NCI-H526 (cell line): ENCODE data around the gene ARHGAP31.
A peak's percentile ranks its signal among the peaks of the same experiment; 100 is the strongest.
"Not testable (repeated sequence)": the region's sequence is repeated elsewhere in the genome, so short reads cannot be mapped to it uniquely, and the experiment has no call there.

ENCODE experiments used
- DNase-seq, 2 experiments: peaks; one replicate each; lab custom pipeline; 2025; lab: John Stamatoyannopoulos, UW

The ARHGAP31 gene

GRCh38 chr3:119319311-119319710 lies 25.1 kb downstream of the ARHGAP31 start:
- DNase-seq = no peak

DNA sequence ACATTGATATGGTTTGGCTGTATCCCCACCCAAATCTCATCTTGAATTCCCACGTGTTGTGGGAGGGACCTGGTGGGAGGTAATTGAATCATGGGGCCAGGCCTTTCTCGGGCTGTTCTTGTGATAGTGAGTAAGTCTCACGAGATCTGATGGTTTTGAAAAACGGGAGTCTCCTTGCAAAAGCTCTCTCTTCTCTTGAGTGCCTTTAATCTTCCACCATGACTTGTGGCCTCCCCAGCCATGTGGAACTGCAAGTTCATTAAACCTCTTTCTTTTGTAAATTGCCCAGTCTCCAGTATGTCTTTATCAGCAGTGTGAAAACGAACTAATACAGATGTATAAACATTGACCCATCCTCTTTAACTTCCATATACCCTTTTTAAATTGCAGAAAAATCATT lies 26.6 kb downstream of the ARHGAP31 start:
- not testable (repeated sequence) for DNase-seq

DNA sequence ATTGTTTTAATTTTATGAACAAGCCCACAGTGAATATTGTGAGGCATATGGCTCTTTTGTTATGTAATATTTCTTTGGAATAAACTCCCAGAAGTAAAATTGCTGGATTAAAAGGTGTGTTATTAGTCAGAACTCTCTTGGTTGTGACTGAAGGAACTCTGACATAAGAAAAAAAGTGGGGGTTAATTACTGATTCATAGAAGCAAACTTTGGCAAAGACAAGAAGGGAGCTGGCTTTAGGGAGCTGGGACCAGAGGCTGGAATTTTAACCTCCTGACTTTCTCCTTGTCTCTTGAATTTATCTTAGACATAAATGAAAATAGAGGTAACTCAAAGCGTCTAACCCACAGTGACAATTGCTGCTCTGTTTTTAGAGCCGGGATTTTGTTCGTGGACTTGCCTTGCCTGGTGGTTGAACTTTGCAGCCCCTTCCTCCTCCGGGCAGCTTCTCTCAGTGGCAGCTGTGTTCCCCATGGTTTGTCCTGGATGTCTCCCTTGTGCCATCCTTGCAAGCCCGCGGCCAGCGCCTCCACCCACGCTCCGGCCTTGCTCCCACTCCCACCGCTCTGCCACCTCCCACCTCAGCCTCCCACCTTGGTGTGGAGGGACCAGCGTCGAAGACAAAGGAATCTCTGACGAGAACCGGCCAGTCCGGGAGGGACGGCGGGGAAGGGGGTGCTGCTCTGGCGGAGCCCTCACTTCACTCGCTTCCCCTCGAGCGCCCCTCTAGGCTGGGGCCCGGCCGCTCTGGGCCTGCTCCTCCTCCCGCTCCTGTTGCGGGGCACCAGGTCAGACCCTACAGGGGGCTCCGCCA lies 28.0 kb downstream of the ARHGAP31 start:
- DNase-seq = peak in 1 of 2 experiments; percentile 54

DNA sequence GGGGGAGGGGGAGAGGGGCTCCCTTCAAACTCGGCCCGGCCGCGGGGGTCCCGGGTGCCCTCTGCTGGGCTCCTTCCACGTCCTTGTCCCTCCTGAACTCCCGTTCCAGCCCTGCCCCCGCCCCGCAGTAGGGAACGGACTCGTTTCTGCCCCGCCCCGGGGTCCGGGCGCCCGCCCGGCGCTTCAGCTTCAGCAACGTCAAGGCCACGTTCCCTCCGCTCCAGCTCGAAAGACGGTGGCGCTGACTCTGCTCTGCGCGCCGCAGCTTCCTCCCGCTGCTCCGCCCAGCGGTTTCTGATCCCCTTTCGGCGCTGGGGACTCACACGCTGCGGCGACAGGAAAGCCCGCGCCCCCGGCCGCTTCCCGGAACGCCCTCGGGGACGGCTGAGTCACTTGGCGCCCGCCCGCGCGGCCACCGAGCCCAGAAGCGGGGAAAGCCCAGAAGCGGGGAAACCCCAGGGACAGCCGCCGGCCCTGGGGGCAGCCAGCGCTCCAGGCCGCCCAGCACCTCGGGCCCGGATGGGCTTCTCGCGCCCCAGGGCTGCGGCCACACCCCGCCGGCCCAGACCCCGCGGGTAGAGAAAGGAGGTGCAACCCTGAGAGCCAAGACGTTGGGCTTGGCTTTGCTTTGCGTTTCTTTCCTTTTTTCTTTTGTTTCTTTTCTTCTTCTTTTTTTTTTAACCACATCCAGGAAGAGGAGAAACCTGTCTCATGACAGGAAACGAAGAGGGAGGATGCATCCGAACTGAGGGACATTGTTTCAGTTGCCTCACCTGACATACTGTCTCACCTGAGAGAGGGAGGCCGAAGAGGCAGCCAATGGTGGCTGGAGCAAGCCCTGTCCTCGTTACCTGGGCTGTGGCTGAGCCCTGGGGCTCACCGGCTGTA lies 28.9 kb downstream of the ARHGAP31 start:
- DNase-seq = peak; percentile 26 to 71

- no peak for DNase-seq
These were observed 29.5 kb downstream of the ARHGAP31 start for GRCh38 chr3:119323723-119324085.

DNA sequence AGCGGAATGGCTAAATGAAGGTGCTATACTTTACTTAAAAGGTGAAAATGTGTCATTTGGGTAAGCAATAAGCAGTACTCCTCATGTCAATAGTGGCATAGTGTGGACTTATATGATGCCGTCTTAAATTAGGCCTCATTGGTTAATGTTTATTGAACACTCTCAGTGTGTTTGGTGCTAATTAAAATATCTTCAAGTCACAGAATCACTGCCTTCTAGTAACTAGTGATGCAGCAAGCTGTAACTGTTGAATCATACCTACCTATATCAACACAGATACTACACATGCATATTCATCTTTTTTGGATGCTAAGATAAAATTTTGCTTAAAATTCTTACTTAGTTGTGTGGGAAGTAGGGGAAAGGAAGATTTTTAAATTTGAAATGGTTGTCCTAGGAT lies 30.7 kb downstream of the ARHGAP31 start:
- no peak for DNase-seq

DNA sequence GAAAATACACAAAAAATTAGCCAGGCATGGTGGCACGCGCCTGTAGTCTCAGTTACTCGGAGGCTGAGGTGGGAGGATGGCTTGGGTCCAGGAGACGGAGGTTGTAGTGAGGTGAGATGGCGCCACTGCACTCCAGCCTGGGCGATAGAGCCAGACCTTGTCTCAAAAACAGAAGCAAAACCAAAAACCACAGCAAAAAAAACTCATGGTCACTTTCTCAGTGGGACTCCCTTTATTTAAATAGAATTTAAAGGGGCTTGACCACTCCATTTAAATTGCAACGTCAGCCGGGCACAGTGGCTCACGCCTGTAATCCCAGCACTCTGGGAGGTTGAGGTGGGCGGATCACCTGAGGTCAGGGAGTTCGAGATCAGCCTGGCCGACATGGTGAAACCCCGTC lies 32.8 kb downstream of the ARHGAP31 start:
- DNase-seq = no peak

DNA sequence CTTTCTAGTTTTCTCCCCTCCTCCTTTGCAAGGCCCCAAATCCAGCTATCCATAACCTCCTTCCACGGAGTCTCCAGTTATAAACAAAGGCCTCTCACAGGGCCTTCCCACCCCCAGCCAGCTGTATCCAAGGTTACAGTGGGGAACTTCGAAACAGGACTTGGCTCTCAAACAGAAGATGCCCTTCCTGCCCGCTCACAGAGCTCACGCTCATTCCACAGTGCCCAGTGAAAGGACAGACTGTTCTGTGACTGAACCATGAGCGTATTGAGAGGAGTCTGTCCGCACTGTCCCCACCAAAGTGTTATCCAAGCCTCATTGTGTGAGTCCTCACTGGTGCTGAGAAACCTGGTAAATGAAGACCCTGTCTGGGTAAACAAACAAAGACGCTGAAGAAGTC lies 35.4 kb downstream of the ARHGAP31 start:
- DNase-seq = no peak

- no peak for DNase-seq
These were observed 36.0 kb downstream of the ARHGAP31 start for GRCh38 chr3:119330181-119330580.

GRCh38 chr3:119330858-119331257 lies 36.7 kb downstream of the ARHGAP31 start:
- no peak for DNase-seq

GRCh38 chr3:119331661-119332060 lies 37.5 kb downstream of the ARHGAP31 start:
- no peak for DNase-seq

- DNase-seq = no peak
These were observed 39.8 kb downstream of the ARHGAP31 start for GRCh38 chr3:119333773-119334509.

DNA sequence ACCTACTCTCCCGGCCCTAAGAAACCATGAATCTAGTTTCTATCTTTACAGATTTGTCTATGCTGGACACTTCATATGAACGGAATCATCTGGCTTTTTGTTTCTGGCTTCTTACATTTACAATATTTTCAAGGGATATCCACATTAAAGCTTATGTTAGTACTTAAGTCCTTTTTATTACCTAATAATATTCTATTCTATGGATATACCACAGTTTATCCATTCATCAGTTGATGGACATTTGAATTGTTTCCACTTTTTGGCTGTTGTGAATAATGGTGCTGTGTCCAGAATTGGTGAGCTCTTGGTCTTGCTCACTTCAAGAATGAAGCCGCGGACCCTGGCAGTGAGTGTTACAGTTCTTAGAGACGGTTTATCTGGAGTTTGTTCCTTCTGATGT lies 42.6 kb downstream of the ARHGAP31 start:
- DNase-seq = no peak

GRCh38 chr3:119337407-119337806 lies 43.2 kb downstream of the ARHGAP31 start:
- not testable (repeated sequence) for DNase-seq

DNA sequence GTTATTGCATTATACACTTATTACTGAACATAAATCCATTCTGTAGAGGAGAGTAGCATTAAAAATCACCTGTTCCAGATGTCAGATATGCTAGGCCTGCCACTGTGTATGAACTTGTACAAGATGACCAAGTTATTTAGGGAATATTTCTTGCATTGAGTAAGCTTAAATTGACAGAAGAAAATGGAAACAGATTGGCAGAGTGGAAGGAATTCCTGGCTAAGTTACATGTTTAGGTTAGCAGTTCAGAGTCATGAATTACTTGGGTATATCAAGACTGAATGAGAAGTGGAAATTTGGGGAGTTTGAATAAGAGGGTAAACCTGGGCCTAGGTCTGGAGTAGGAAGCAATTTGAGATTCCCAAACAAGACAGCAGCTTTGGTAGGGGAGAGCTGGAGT lies 44.6 kb downstream of the ARHGAP31 start:
- DNase-seq = no peak

DNA sequence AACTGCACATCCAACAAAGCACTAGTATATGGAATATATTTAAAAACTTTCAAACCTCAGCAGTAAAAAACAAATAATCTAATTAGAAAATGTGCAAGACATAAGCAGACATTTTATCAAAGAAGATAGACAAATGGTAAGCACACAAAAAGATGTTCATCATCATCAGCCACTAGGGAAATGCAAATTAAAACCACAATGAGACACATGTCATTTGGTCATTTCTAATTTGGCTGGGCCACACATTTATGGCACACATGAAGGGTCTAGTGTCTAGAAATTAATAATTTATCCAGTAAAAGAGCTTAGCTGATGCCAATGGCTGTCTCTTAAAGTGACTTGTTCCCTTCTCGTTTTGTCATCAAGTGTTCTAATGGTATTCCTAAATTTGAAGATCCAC lies 45.8 kb downstream of the ARHGAP31 start:
- DNase-seq = no peak

- no peak for DNase-seq
These were observed 46.3 kb downstream of the ARHGAP31 start for GRCh38 chr3:119340446-119340845.

DNA sequence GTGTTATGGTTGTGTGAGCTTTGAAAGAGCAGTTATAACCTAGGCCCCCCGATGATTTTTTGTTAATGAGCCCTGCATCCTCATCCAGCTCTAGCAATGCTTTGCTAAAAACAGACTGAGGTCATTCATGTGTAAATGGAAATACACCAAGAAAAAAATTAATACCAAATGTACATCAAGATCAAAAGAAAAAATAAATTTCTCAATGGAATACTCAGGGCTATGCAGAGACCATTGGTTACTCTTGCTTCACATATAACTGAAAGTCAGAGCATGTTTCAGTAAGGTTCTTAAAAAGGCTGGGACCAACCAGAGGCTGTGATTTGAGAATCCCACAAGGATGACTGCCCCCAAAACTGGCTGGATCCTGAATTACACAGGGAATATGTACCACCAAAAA lies 48.0 kb downstream of the ARHGAP31 start:
- DNase-seq = no peak

- no peak for DNase-seq
These were observed 49.5 kb downstream of the ARHGAP31 start for GRCh38 chr3:119343719-119344118.

DNA sequence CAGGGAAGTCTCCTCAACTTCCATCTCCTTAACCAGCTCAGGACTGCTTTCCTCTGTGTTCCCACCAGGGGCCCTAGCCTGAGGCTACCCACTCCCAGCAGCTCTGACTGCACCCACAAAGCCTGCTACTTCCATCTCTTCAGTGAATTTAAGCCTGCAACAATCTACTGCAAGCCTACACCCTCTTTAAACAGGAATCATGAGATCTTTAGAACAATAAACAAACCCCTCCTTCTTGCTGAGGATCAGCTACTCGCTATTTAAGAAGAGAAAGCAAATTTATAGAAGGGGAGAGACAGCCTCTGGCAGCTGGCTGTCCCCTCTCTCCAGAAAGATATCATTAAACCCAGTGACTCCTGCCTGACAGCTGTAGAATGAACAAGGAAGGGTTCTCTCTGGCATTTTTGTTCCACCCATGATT lies 51.9 kb downstream of the ARHGAP31 start:
- no peak for DNase-seq

GRCh38 chr3:119347036-119347435 lies 52.9 kb downstream of the ARHGAP31 start:
- DNase-seq = no peak

- DNase-seq = no peak
These were observed 55.3 kb downstream of the ARHGAP31 start for GRCh38 chr3:119349354-119350041.
